GM13977 (cell line): ENCODE measurements around the gene SPOPL.

Experiments used
- DNase-seq: peaks from one replicate; pipeline ENCODE4 v3.0.0; 2012; ENCODE audit warnings: low spot score
- CTCF ChIP-seq: IDR thresholded peaks from 2 replicates; pipeline ENCODE4 v1.5.1; 2012; ENCODE audit warnings: mild to moderate bottlenecking, control low read depth; ENCODE audit not compliant: insufficient read depth; ENCODE audit errors: extremely low read depth, missing control alignments
- in situ Hi-C: fragments of 300-500 bp; cut with MboI; formaldehyde crosslinking; loops from one replicate; pipeline ENCODE4 v1.12.0; 2022; ENCODE audit warnings: low sequenced_read_pairs, low pct_unique_long_range_greater_than_20kb, mixed read lengths, inconsistent platforms; ENCODE audit not compliant: unreplicated experiment

SPOPL gene

GRCh38 chr2:138507267-138507666 lies 5.7 kb downstream of the SPOPL start:
- TF ChIP-seq CTCF: no peak
- no peak for DNase-seq
- in situ Hi-C loops: no loop called here

GRCh38 chr2:138510319-138510718 lies 8.7 kb downstream of the SPOPL start:
- no peak for TF ChIP-seq CTCF
- DNase-seq: no peak
- in situ Hi-C loops: no loop called here

- DNase-seq: no peak
- no peak for TF ChIP-seq CTCF
- in situ Hi-C loops: no loop called here
Observed at GRCh38 chr2:138512672-138513071, 11.1 kb downstream of the SPOPL start.

- DNase-seq: no peak
- no peak for TF ChIP-seq CTCF
- in situ Hi-C loops: no loop called here
Observed at GRCh38 chr2:138514173-138514572, 12.6 kb downstream of the SPOPL start.

- no peak for TF ChIP-seq CTCF
- in situ Hi-C loops: no loop called here
- DNase-seq: no peak
Observed at GRCh38 chr2:138515092-138515491, 13.5 kb downstream of the SPOPL start.

GRCh38 chr2:138516030-138516704 lies 14.6 kb downstream of the SPOPL start:
- in situ Hi-C loops: no loop called here
- TF ChIP-seq CTCF: no peak
- DNase-seq: no peak
